Measurements from ENCODE around the gene HLA-G. TPM values are rescaled to one million over a fixed set of nuclear protein-coding genes. Genes with fewer than 3 reads are reported as not detected.

The HLA-G gene
- total RNA-seq, 1 experiment from 2014 or later = not detected

DNA sequence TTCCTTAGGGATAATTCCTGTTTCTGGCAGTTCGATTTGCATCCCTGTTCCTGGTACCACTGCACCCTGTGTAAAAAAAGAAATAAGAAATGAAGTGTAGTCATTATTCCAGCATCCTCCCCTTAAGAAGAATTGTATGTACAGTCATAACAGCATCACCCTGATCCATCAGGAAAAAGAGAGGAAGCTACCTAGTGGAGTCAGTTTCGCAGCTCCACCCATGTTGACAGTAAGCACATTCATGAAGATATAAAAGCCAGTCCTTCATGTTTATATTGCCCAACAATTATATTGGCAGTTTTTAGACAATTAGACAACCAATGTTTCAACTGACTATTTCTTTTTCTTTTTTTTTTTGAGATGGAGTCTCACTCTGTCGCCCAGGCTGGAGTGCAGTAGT, 21.2 kb upstream of the HLA-G start:
- Histone ChIP-seq H3K4me3 (no peak overlapping the region), H3K27ac (no peak overlapping the region), H3K36me3 (no peaks in the 10 kb centered on the region), H3K27me3 (replicated peaks) (peaks cover 8% of the 10 kb centered on the region; the same call in 1 of the 2 replicates), H3K4me1 (replicated peaks) (no peaks in the 10 kb centered on the region), H3K9me3 (replicated peaks) (no peaks in the 10 kb centered on the region)
- no peak for DNase-seq (ENCODE audit: low read depth in 1 of 2, low spot score in 2 of 2)

DNA sequence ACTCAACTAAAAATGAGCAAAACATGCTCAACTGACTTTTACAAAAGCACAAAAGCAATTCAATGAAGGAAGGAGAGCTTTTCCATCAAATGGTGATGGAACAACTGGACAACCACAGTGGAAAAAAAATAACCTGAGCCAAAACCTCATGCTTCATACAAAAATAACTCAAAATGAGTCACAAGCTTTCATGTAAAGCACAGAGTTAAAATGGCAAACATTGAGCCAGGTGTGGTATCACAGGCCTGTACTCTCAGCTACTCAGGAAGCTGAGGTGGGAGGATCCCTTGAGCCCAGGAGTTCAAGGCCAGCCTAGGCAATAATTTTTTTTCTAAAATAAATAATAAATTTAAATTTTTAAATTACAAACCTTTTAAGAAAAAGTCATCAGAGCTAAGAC, 18.4 kb upstream of the HLA-G start:
- Histone ChIP-seq H3K36me3 (no peaks in the 10 kb centered on the region), H3K4me3 (no peak overlapping the region), H3K9me3 (replicated peaks) (no peaks in the 10 kb centered on the region), H3K4me1 (replicated peaks) (no peaks in the 10 kb centered on the region), H3K27ac (no peak overlapping the region), H3K27me3 (replicated peaks) (peaks cover 8% of the 10 kb centered on the region; the same call in 1 of the 2 replicates)
- DNase-seq (ENCODE audit: low read depth in 1 of 2, low spot score in 2 of 2) = no peak

DNA sequence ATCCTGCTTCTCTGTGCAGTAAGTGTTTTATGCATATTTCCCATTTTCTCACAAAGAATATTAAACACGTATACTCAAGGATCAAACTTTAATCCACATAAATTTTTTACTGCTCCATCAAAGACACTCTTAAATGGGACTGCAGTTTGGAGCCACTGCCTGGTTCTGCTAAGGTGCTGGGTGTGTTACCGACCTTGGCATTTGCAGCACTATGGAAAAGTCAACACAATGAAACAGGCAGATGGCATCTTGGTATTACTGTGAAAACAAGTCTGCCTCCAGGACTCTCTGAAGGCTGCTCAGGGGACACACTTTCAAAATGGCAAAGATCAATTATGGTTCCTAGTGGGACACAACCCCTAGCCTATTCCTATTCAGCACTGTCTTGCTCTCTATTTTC, 17.3 kb upstream of the HLA-G start:
- DNase-seq (ENCODE audit: low read depth in 1 of 2, low spot score in 2 of 2) = no peak

GRCh38 chr6:29811377-29811776, 16.2 kb upstream of the HLA-G start:
- no peak for DNase-seq (ENCODE audit: low read depth in 1 of 2, low spot score in 2 of 2)
- H3K27me3 ChIP-seq (replicated peaks) = peaks cover under 1% of the 10 kb centered on the region; the same call in 1 of the 2 replicates
- no peak overlapping the region for H3K27ac ChIP-seq
- H3K4me3 ChIP-seq = no peak overlapping the region
- no peaks in the 10 kb centered on the region for H3K4me1 ChIP-seq (replicated peaks)
- no peaks in the 10 kb centered on the region for H3K9me3 ChIP-seq (replicated peaks)
- H3K36me3 ChIP-seq = no peaks in the 10 kb centered on the region

More for the DNA sequence above, 17.3 kb upstream of the HLA-G start:
- Histone ChIP-seq H3K27me3 (replicated peaks) (peaks cover 8% of the 10 kb centered on the region; the same call in 1 of the 2 replicates), H3K27ac (no peak overlapping the region), H3K9me3 (replicated peaks) (no peaks in the 10 kb centered on the region), H3K4me3 (no peak overlapping the region), H3K4me1 (replicated peaks) (no peaks in the 10 kb centered on the region), H3K36me3 (no peaks in the 10 kb centered on the region)

DNA sequence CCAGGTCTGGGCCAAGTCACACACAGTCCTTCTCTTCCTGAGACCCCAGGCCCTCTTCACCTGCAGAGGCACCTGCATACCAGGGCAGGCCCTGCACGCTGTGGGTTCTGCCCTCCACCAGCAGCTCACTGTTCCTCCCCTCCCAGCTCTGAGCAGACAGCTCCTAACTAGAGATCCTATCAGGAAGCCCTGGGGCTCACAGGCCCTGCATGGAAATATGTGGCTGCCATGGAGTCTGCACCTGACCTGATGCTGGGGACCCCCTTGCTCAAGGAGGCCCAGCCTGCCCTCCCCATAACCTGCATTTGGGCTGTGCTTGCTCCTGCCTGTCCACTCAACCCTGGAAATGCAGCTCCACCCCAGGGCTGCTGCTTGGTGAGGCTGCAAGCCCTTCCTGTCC, 14.6 kb upstream of the HLA-G start:
- Histone ChIP-seq H3K36me3 (no peaks in the 10 kb centered on the region), H3K4me1 (replicated peaks) (no peaks in the 10 kb centered on the region), H3K27me3 (replicated peaks) (no peaks in the 10 kb centered on the region; the same call in 1 of the 2 replicates), H3K9me3 (replicated peaks) (no peaks in the 10 kb centered on the region), H3K27ac (no peak overlapping the region), H3K4me3 (no peak overlapping the region)
- no peak for DNase-seq (ENCODE audit: low read depth in 1 of 2, low spot score in 2 of 2)

DNA sequence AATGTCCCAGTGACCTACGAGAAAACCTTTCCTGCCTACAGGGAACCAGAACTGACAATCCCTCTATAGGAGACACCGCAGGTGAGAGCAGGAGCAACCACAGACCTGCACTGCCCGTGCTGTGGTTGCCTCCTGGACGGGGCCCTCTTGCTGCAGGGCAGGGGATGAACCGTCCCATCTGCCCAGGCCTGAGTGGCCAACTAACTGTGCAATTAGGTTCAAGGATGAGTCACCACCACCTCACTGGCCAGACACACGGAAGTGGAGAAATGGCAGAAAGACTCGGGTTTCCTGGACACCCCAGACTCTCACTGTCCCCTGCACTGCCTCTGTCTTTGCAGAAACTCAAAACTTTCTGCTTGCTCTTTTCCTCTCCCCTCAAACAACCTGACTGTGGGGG, 13.8 kb upstream of the HLA-G start:
- DNase-seq (ENCODE audit: low read depth in 1 of 2, low spot score in 2 of 2) = no peak
- Histone ChIP-seq H3K36me3 (no peaks in the 10 kb centered on the region), H3K4me3 (no peak overlapping the region), H3K4me1 (replicated peaks) (no peaks in the 10 kb centered on the region), H3K27ac (no peak overlapping the region), H3K9me3 (replicated peaks) (no peaks in the 10 kb centered on the region), H3K27me3 (replicated peaks) (no peaks in the 10 kb centered on the region; the same call in 1 of the 2 replicates)

GRCh38 chr6:29814379-29815117, 13.1 kb upstream of the HLA-G start:
- Histone ChIP-seq H3K4me3 (no peak overlapping the region), H3K27me3 (replicated peaks) (no peaks in the 10 kb centered on the region; the same call in 1 of the 2 replicates), H3K27ac (no peak overlapping the region), H3K9me3 (replicated peaks) (no peaks in the 10 kb centered on the region), H3K4me1 (replicated peaks) (no peaks in the 10 kb centered on the region), H3K36me3 (no peaks in the 10 kb centered on the region)
- no peak for DNase-seq (ENCODE audit: low read depth in 1 of 2, low spot score in 2 of 2)

- Histone ChIP-seq H3K4me1 (replicated peaks) (no peaks in the 10 kb centered on the region), H3K4me3 (no peak overlapping the region), H3K36me3 (no peaks in the 10 kb centered on the region), H3K9me3 (replicated peaks) (no peaks in the 10 kb centered on the region), H3K27ac (no peak overlapping the region), H3K27me3 (replicated peaks) (peaks cover under 1% of the 10 kb centered on the region; the same call in 1 of the 2 replicates)
- DNase-seq (ENCODE audit: low read depth in 1 of 2, low spot score in 2 of 2) = no peak
Measured at GRCh38 chr6:29815118-29815750, 12.4 kb upstream of the HLA-G start.

DNA sequence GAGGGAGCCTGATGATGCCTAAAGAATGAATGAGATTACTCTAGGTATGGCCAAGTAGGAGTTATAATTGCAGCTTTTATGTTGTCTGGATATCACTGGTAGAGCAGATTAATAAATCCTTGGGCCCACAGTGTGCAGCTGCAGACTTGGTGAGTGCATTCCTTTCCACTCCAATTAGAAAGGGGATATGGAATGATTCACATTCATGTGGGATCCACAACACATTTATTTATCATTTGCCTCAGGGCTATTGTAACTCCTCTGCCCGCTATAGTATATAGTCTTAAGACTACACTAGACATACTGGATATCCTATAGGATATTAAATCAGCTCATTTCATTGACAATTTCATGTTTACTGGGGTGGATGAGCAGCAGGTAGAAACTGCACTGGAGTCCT, 11.6 kb upstream of the HLA-G start:
- Histone ChIP-seq H3K4me1 (replicated peaks) (no peaks in the 10 kb centered on the region), H3K36me3 (no peaks in the 10 kb centered on the region), H3K27ac (no peak overlapping the region), H3K27me3 (replicated peaks) (peaks cover 6% of the 10 kb centered on the region), H3K4me3 (no peak overlapping the region), H3K9me3 (replicated peaks) (no peaks in the 10 kb centered on the region)
- DNase-seq (ENCODE audit: low read depth in 1 of 2, low spot score in 2 of 2) = no peak

- no peaks in the 10 kb centered on the region for H3K36me3 ChIP-seq
- H3K9me3 ChIP-seq (replicated peaks) = no peaks in the 10 kb centered on the region
- no peaks in the 10 kb centered on the region for H3K4me1 ChIP-seq (replicated peaks)
- no peak for DNase-seq (ENCODE audit: low read depth in 1 of 2, low spot score in 2 of 2)
- H3K27me3 ChIP-seq (replicated peaks) = peaks cover 17% of the 10 kb centered on the region
- H3K4me3 ChIP-seq = no peak overlapping the region
- H3K27ac ChIP-seq = no peak overlapping the region
Measured at GRCh38 chr6:29818892-29819291, 8.7 kb upstream of the HLA-G start.

DNA sequence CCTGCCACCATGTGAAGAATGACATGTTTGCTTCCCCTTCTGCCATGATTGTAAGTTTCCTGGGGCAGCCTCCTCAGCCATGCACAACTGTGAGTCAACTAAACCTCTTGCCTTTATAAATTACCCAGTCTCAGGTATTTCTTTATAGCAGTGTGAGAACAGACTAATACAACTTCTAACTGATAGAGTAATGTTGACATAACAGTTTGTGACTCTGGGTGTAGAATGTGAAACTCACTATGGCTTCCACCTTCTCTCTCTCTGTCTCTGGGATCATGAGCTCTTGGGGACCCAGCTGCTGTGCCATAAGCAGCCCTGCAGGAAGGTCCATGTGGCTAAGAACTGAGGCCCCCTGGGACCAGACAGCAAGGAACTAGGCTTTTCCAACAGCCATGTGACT, 3.5 kb upstream of the HLA-G start:
- Histone ChIP-seq H3K27me3 (replicated peaks) (peaks cover 17% of the 10 kb centered on the region), H3K27ac (no peak overlapping the region), H3K4me3 (no peak overlapping the region), H3K9me3 (replicated peaks) (no peaks in the 10 kb centered on the region), H3K4me1 (replicated peaks) (no peaks in the 10 kb centered on the region), H3K36me3 (no peaks in the 10 kb centered on the region)
- DNase-seq (ENCODE audit: low read depth in 1 of 2, low spot score in 2 of 2) = no peak

DNA sequence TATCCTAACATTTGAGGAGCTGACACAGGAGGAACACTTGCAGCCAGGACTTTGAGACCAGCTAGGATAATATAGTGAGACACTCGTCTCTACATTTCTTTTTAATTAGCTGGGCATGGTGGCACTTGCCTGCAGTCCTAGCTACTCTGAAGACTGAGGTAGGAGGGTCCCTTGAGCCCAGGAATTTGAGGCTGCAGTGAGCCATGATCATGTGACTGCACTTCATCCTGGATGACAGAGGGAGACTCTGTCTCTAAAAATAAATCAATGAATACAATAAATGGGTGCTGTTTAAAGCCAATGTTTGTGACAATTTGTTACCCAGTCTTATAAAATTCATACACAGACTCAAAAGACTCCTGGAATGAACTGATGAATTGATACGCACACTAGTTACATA, 1.8 kb upstream of the HLA-G start:
- Histone ChIP-seq H3K27me3 (replicated peaks) (peaks cover 11% of the 10 kb centered on the region), H3K9me3 (replicated peaks) (no peaks in the 10 kb centered on the region), H3K27ac (no peak overlapping the region), H3K36me3 (no peaks in the 10 kb centered on the region), H3K4me1 (replicated peaks) (no peaks in the 10 kb centered on the region), H3K4me3 (no peak overlapping the region)
- no peak for DNase-seq (ENCODE audit: low read depth in 1 of 2, low spot score in 2 of 2)

GRCh38 chr6:29826271-29826670, 1.4 kb upstream of the HLA-G start:
- Histone ChIP-seq H3K9me3 (replicated peaks) (no peaks in the 10 kb centered on the region), H3K4me3 (no peak overlapping the region), H3K27me3 (replicated peaks) (peaks cover 11% of the 10 kb centered on the region), H3K36me3 (no peaks in the 10 kb centered on the region), H3K4me1 (replicated peaks) (no peaks in the 10 kb centered on the region), H3K27ac (no peak overlapping the region)
- no peak for DNase-seq (ENCODE audit: low read depth in 1 of 2, low spot score in 2 of 2)

- Histone ChIP-seq H3K4me1 (replicated peaks) (no peaks in the 10 kb centered on the region), H3K36me3 (no peaks in the 10 kb centered on the region), H3K4me3 (no peak overlapping the region), H3K27ac (no peak overlapping the region), H3K9me3 (replicated peaks) (no peaks in the 10 kb centered on the region), H3K27me3 (replicated peaks) (peaks cover 5% of the 10 kb centered on the region; the same call in 1 of the 2 replicates)
- DNase-seq (ENCODE audit: low read depth in 1 of 2, low spot score in 2 of 2) = no peak
Measured at GRCh38 chr6:29828471-29828797, 809 bp downstream of the HLA-G start.

All from SJSA1 (cell line).